T follicular helper cell (primary cell): Measurements from ENCODE around the gene LYPD6.

Source experiments
- DNase-seq: peaks from one replicate; pipeline ENCODE4 v3.0.0-alpha.2; 2020; ENCODE audit warnings: low read depth

The LYPD6 gene

GRCh38 chr2:149409506-149409905, 79.1 kb downstream of the LYPD6 start:
- no peak for DNase-seq

DNA sequence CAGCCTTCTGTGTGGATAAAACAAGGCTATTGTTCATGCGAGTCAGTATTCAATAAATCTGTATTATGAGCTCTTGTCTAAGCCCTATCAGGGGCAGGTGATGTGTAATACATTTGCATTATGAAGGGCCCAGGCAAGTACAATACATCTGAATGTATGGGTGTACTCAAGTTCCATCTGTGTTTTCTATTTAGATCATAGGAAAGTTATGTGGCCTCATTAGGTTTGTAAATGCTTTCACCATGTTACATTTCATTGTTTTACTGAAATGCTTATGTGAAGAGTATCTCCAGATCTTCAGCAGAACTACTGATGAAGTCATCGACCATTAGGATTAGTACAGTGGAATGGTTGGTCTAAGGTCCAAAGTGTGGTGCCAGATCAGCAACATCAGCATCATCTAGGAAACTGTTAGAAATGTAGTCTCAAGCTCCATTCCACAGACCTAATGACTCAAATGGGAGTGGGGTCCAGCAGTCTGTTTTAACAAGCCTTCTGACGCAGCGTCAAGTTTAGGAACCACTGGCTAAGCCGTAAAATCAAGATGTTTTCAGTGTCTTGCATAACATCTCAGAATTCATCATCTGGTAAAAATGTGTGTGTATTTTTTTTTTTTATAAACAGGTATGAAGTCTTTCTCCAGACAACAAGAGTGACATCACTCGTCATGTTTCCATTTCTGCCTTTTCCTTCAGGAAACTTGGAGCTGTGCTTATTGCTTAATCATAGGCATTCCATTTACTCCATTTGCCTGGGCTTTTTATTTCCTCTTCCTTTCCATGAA, 80.5 kb downstream of the LYPD6 start:
- no peak for DNase-seq

- DNase-seq: no peak
These were observed 83.1 kb downstream of the LYPD6 start for GRCh38 chr2:149413487-149413886.

DNA sequence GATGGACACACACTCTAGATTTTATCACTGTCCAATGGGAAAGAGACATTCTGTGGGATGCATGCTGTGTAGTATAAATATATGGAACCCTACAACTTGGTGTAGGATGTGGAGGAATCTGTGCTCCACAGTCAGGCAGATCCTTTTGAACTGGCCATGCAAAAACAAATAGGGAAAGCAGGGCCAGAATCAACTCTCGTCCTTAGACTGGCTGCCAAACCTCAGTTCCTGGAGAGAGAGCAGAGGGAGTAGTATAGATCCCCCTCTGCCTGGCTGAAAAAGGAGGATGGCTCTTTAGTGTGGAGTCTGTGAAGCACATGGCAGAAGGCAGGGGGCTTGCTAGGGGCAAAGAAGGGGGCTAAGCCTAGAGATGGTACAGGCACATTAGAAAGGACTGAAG, 84.7 kb downstream of the LYPD6 start:
- DNase-seq: no peak

GRCh38 chr2:149418065-149418464, 87.7 kb downstream of the LYPD6 start:
- DNase-seq: no peak

DNA sequence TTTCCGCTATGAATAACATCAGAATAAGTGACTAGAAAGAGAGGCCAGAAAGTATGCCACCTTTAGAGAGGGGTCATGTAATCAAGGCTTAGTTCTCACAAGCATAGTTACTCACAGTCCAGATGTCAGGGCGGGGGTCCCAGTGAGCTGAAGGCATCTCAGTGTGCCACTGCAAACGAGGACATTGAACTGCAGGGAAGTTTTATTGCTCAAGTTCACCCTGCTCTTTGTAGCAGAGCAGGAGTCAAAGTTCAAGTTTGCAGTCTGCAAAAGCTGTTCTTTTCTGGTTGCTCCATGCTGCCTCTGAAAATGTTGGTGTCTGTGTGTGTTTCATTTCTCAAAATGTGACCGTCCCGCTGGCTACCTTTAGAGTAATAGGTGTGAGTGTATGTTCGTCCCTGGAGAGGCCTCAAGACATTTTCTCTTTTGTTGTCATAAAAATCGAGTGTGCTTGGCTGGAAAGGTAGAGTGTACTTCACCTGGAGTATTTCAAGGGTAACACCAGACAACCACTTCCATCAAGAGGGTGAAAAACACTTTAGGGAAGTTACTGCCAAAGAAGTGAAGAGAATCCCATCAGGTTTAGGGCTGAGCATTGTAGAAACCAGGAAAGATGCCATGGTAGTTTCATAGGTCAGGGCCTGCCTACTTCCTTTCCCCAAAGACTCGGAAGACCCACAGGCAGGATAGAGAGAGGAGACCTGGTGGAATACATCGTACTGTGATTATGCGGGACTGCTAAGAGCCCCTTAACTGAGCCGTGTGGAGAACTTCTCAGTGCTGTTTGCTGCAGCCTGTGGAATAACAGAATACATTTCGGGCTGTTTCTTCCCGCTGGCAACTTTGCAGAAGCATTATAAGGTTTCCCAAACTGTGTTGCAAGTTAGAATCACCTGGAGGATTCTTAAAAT, 89.9 kb downstream of the LYPD6 start:
- DNase-seq: no peak

DNA sequence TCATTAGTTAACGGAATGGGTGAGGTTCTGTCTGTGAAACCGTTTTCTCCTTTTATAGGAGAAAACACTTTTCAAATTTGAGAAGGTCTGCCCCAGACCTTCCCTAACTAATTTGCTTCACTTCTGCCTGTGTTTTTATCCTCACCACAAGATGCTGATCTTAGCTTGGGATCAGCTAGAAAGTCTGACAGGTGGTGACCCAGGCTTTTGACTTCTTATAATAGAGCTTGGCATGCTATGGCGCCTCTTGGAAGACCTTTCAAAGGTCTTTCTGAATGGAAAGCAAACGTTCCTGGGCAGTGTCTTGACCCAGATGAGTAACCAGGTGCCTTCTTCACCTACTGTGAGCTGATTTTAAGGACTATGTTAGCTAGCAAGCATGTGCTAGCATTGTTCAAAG, 91.4 kb downstream of the LYPD6 start:
- DNase-seq: no peak

DNA sequence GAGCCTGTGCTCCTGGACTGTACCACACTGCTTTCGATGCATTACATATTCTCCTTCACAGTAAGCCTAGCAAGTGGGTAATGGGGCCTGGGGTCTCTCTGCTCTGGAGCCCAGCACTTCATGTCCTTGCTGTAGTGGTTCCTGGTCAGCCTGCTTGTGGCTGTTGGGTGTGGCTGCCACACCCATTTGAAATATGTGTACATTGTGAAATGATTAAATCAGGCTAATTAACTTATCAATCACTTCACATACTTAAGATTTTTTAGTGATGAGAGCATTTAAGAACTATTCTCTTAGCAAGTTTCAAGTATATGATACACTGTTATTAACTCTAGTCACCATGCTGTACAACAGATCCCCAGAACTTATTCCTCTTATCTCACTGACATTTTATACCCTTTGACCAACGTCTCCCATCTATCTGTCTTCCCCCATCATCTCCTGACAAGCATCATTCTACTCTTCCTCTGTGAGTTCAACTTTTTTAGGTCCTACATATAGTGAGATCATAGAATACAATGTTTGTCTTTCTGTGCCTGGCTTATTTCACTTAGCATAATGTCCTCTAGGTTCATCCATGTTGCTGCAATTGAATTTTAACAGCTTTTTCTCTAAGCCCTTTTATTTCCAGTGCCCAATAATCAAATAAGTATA, 92.1 kb downstream of the LYPD6 start:
- no peak for DNase-seq

DNA sequence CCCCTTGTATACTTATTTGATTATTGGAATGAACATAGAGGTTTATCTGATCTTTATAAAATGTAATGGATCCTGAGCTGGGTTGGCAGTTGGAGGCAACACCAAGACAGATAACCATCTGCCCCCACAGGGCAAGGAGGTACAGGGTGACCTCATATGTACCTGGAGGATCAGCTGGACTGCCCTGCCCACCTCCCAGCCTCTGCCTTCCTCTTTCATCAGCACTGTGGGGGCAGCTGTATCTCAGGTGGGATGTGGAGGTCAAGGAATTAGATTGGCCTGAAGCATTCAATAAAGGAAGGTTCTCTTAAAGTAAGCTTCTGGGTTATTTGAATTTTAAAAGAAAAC, 92.6 kb downstream of the LYPD6 start:
- DNase-seq: no peak

GRCh38 chr2:149423630-149424029, 93.2 kb downstream of the LYPD6 start:
- no peak for DNase-seq

GRCh38 chr2:149427387-149427786, 97.0 kb downstream of the LYPD6 start:
- no peak for DNase-seq

DNA sequence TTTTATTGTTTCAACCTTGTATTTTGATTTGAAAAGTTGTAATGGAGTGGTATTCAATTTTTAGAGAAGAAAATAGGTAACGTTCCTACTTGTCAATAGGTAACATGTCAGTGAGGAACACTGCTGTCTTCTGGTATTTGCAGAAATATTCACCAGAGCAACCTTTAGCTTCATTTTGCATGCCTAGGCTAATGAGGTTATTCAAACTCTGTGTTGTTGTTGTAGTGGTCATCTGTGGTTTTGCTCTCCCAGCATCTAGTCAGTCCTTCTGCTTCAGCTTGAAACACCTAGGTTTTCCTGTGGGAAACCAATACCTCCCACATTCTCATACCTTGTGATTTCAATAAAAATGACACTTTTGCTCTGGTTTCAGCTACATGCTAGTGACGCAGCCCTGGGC, 98.4 kb downstream of the LYPD6 start:
- DNase-seq: no peak

- DNase-seq: no peak
These were observed 100.7 kb downstream of the LYPD6 start for GRCh38 chr2:149430743-149431736.

DNA sequence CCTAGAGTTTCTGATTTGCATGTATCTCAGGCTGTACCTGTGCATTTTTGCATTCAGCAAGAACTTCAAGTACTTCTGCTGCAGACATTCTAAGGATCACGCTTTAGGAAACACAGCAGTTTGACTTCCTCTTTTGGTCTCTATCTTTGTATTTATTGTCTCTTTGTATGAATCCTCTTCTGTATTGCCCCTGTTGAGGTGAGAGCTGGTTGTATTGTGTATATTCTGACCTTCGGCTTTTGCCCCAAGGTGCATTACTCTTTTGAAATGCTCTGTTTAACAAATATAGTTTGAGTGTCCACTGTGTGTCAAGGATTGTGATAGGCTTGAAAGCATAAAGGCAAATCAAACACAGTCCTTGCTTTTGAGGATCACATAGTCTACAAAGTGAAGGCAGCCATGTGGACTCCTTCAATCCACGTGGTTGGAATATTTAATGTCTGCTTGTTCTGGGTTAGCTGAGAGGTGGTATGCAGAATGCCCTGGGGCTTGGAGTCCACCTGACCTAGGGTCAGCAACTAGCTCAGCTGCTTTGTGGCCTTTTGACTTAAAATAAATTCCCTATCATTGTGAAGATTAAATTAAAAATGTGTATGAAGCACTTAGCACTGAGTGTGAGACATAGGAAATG, 108.1 kb downstream of the LYPD6 start:
- DNase-seq: no peak

GRCh38 chr2:149441255-149441654, 110.9 kb downstream of the LYPD6 start:
- no peak for DNase-seq

GRCh38 chr2:149442346-149442745, 112.0 kb downstream of the LYPD6 start:
- DNase-seq: no peak

DNA sequence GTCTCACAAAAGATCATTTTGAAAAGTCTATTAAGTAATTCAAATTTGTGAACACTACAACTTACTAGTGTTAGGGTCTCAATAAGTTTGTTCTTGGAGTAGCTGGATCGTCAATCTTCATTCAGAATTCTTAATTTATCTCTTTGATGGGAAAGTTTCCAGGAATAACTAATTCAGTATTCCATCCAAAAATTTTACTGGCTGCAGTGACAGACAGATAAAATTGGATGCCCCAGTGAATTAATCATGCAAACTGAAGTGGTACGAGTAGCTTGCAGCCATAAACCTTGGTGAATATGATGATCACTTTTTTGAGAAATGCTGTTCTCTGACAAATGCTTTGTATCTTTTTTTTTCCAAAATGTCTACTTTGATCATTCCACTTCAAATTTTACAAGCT, 112.8 kb downstream of the LYPD6 start:
- DNase-seq: no peak

GRCh38 chr2:149446748-149447147, 116.4 kb downstream of the LYPD6 start:
- DNase-seq: no peak

GRCh38 chr2:149448315-149448714, 117.9 kb downstream of the LYPD6 start:
- DNase-seq: no peak

DNA sequence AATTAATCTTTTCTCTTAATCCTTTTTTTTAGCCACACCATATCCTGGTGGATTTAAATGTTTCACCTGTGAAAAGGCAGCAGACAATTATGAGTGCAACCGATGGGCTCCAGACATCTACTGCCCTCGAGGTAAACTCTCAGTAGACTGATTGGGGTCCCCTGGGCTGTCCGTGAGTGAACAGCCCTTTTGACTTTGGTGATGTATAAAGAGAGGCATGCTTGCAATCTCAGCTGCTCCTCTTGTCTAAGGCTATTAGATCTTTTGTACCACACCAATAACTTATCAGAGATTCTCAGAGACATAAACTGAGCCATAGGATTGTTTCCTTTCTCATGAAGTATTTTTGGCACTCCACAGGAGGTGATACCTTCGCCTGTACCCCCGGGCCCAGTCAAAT, 118.6 kb downstream of the LYPD6 start:
- no peak for DNase-seq
